NB4 (cell line): ENCODE results near the gene SMC3.

Experiments used
- MYC ChIP-seq: IDR thresholded peaks from 2 replicates; pipeline ENCODE4 v1.6.1; 2011; ENCODE audit warnings: low read depth, low read length
- POLR2A ChIP-seq: IDR thresholded peaks from 2 replicates; pipeline ENCODE4 v1.6.1; 2011; ENCODE audit warnings: mild to moderate bottlenecking; ENCODE audit not compliant: insufficient read length; ENCODE audit errors: extremely low read depth
- TF ChIP-seq, protein P1 (sequence below): IDR thresholded peaks from one replicate; pipeline ENCODE4 v1.5.1; 2012; ENCODE audit warnings: low read depth, low read length
- TF ChIP-seq, protein P2 (sequence below): IDR thresholded peaks from 2 replicates; pipeline ENCODE4 v1.6.1; 2011; ENCODE audit warnings: low read depth, low read length

DNA sequence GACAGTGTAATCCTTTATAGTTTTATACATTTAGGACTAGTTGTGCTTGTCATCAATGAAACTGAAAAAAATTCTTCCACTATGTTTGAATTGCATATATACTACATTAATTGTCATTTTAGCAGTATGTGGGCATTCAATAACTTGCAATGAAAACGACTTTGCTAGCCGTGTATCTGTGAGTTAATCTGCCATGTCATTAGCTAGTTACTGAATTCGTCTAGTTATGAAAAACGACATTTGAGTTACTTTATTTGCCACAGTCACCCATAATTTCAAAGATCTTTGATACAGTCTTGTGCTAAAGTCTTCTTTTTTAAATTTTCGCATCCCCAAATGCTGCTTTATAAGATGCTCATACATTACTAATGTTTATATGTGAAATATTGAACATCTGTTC is 18.3 kb upstream of the SMC3 start:
- TF ChIP-seq, protein P1, sequence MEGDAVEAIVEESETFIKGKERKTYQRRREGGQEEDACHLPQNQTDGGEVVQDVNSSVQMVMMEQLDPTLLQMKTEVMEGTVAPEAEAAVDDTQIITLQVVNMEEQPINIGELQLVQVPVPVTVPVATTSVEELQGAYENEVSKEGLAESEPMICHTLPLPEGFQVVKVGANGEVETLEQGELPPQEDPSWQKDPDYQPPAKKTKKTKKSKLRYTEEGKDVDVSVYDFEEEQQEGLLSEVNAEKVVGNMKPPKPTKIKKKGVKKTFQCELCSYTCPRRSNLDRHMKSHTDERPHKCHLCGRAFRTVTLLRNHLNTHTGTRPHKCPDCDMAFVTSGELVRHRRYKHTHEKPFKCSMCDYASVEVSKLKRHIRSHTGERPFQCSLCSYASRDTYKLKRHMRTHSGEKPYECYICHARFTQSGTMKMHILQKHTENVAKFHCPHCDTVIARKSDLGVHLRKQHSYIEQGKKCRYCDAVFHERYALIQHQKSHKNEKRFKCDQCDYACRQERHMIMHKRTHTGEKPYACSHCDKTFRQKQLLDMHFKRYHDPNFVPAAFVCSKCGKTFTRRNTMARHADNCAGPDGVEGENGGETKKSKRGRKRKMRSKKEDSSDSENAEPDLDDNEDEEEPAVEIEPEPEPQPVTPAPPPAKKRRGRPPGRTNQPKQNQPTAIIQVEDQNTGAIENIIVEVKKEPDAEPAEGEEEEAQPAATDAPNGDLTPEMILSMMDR = no peak
- TF ChIP-seq POLR2A (no peak), MYC (no peak)
- TF ChIP-seq, protein P2, sequence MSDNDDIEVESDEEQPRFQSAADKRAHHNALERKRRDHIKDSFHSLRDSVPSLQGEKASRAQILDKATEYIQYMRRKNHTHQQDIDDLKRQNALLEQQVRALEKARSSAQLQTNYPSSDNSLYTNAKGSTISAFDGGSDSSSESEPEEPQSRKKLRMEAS = no peak
